ENCODE results near the gene SLC35E4. TPM values are rescaled to one million over a fixed set of nuclear protein-coding genes. Genes with fewer than 3 reads are reported as not detected.

The SLC35E4 gene
- total RNA-seq, 1 experiment from 2014 or later = 5.3 TPM

DNA sequence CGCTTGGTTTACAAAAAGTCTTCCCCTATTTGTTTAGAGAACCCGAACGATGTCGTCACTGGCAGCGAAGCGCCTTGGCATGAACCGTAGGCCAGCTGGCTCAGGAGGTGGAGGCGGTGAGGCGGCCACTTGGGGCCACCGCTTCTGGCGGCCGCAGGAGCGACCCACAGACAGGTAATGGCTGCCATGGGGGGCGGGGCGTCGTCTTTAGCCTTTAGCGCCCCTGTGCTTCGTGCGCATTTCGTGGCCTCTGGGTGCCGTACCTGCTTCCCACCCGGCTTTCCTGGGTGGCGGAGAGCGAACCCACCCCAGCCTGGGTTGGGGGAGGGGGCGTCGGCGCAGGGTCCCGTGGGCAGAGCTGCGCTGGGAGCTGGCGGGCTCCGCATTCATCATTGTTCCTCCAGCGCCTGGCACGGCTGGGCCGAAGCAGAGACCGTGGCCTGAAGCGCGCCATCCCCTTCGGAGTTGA lies 58.6 kb downstream of the SLC35E4 start:
- ChIA-PET CTCF (interaction anchor here (1.0 to 3.9 kb wide), 5 partner anchors 9 to 88 kb away, joined by 4 to 25 read pairs (median 5); partner anchors contain the start of gene SLC35E4), POLR2A (interaction anchor here (0.7 to 1.0 kb wide), 2 partner anchors 26 to 59 kb away, joined by 3 to 4 read pairs; partner anchors contain the start of genes DUSP18 and SLC35E4)
- H3K27me3 Mint-ChIP-seq (ENCODE audit: low read depth) = peaks cover 27% of the 10 kb centered on the region
- TF ChIP-seq, protein P1, sequence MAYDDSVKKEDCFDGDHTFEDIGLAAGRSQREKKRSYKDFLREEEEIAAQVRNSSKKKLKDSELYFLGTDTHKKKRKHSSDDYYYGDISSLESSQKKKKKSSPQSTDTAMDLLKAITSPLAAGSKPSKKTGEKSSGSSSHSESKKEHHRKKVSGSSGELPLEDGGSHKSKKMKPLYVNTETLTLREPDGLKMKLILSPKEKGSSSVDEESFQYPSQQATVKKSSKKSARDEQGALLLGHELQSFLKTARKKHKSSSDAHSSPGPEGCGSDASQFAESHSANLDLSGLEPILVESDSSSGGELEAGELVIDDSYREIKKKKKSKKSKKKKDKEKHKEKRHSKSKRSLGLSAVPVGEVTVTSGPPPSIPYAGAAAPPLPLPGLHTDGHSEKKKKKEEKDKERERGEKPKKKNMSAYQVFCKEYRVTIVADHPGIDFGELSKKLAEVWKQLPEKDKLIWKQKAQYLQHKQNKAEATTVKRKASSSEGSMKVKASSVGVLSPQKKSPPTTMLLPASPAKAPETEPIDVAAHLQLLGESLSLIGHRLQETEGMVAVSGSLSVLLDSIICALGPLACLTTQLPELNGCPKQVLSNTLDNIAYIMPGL (CRISPR knock-in tag; IDR thresholded peaks at IDR 0.05) = peak; percentile 26; the same call in 1 of the 2 replicates
- 0 out of 2 replicates have a peak, but pooled peaks have one; percentile 37 for TF ChIP-seq ETV6 (CRISPR knock-in tag; IDR thresholded peaks at IDR 0.05)
- TF ChIP-seq, protein P2, sequence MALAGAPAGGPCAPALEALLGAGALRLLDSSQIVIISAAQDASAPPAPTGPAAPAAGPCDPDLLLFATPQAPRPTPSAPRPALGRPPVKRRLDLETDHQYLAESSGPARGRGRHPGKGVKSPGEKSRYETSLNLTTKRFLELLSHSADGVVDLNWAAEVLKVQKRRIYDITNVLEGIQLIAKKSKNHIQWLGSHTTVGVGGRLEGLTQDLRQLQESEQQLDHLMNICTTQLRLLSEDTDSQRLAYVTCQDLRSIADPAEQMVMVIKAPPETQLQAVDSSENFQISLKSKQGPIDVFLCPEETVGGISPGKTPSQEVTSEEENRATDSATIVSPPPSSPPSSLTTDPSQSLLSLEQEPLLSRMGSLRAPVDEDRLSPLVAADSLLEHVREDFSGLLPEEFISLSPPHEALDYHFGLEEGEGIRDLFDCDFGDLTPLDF (CRISPR knock-in tag; IDR thresholded peaks at IDR 0.05) = no peak
- TF ChIP-seq, protein P3, sequence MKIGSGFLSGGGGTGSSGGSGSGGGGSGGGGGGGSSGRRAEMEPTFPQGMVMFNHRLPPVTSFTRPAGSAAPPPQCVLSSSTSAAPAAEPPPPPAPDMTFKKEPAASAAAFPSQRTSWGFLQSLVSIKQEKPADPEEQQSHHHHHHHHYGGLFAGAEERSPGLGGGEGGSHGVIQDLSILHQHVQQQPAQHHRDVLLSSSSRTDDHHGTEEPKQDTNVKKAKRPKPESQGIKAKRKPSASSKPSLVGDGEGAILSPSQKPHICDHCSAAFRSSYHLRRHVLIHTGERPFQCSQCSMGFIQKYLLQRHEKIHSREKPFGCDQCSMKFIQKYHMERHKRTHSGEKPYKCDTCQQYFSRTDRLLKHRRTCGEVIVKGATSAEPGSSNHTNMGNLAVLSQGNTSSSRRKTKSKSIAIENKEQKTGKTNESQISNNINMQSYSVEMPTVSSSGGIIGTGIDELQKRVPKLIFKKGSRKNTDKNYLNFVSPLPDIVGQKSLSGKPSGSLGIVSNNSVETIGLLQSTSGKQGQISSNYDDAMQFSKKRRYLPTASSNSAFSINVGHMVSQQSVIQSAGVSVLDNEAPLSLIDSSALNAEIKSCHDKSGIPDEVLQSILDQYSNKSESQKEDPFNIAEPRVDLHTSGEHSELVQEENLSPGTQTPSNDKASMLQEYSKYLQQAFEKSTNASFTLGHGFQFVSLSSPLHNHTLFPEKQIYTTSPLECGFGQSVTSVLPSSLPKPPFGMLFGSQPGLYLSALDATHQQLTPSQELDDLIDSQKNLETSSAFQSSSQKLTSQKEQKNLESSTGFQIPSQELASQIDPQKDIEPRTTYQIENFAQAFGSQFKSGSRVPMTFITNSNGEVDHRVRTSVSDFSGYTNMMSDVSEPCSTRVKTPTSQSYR (CRISPR knock-in tag; IDR thresholded peaks at IDR 0.05) = peak; percentile 53; the same call in 1 of the 2 replicates
- TF ChIP-seq, protein P4, sequence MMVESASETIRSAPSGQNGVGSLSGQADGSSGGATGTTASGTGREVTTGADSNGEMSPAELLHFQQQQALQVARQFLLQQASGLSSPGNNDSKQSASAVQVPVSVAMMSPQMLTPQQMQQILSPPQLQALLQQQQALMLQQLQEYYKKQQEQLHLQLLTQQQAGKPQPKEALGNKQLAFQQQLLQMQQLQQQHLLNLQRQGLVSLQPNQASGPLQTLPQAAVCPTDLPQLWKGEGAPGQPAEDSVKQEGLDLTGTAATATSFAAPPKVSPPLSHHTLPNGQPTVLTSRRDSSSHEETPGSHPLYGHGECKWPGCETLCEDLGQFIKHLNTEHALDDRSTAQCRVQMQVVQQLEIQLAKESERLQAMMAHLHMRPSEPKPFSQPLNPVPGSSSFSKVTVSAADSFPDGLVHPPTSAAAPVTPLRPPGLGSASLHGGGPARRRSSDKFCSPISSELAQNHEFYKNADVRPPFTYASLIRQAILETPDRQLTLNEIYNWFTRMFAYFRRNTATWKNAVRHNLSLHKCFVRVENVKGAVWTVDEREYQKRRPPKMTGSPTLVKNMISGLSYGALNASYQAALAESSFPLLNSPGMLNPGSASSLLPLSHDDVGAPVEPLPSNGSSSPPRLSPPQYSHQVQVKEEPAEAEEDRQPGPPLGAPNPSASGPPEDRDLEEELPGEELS (CRISPR knock-in tag; IDR thresholded peaks at IDR 0.05) = 0 out of 2 replicates have a peak, but pooled peaks have one; percentile 58
- DNase-seq (ENCODE audit: low spot score) = peak; percentile 66
- ATAC-seq = peak; percentile 70
- H3K27ac Mint-ChIP-seq = 0 out of 2 replicates have a peak overlapping the region, but pooled peaks have one; percentile 62
- no peaks in the 10 kb centered on the region for H3K36me3 Mint-ChIP-seq
- no peaks in the 10 kb centered on the region for H3K9me3 Mint-ChIP-seq
- peak overlapping the region; percentile 79 for H3K4me3 Mint-ChIP-seq
- peaks cover 16% of the 10 kb centered on the region for H3K4me1 Mint-ChIP-seq

DNA sequence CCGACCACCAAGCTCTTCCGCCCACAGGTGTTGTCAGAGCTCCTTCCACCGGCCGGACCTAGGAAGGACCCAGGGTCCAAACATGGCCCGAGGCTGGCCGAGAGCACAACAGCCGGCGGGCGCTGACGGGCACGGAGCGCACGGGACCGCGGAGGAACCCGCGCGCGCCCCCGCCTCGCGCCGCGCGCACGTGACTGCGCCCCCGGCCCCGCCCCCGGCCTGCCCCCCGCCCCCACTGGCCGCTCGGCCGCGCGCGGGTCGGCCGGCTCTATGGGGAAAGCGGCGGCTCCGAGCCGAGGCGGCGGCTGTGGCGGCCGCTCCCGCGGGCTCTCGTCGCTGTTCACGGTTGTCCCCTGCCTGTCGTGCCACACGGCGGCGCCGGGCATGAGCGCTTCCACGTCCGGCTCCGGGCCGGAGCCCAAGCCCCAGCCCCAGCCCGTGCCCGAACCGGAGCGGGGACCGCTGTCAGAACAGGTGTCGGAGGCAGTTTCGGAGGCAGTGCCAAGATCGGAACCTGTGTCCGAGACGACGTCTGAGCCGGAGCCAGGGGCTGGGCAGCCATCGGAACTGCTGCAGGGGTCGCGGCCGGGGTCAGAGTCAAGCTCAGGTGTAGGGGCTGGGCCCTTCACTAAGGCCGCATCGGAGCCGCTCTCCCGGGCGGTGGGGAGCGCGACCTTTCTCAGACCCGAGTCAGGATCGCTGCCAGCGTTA lies 59.2 kb downstream of the SLC35E4 start, which contains the start of gene OSBP2:
Gene OSBP2, plus strand, starts transcription at position 235 of the 711 bp plus-strand sequence. Its CDS starts 36 bp downstream, at position 271.
- Mint-ChIP-seq H3K27ac (0 out of 2 replicates have a peak within 1 kb of the TSS, but pooled peaks have one; percentile 62), H3K27me3 (ENCODE audit: low read depth) (peaks cover 27% of the 10 kb centered on the region), H3K36me3 (no peaks in the 10 kb centered on the region), H3K4me1 (peaks cover 12% of the 10 kb centered on the region), H3K4me3 (peak within 1 kb of the TSS; percentile 79), H3K9me3 (no peaks in the 10 kb centered on the region)
- ChIA-PET POLR2A (interaction anchor here (0.6 to 1.0 kb wide), 3 partner anchors 10 to 60 kb away, joined by 3 to 4 read pairs (median 3); partner anchors contain the start of genes DUSP18 and SLC35E4), CTCF (interaction anchor here (1.0 to 3.9 kb wide), 6 partner anchors 9 to 89 kb away, joined by 4 to 25 read pairs (median 5); partner anchors contain the start of gene SLC35E4)
- ATAC-seq = peak; percentile 63
- peak; percentile 56 for DNase-seq (ENCODE audit: low spot score)
- TF ChIP-seq CREM (CRISPR knock-in tag; IDR thresholded peaks at IDR 0.05) (no peak), FOXK1 (CRISPR knock-in tag; IDR thresholded peaks at IDR 0.05) (no peak)
- TF ChIP-seq, protein P5, sequence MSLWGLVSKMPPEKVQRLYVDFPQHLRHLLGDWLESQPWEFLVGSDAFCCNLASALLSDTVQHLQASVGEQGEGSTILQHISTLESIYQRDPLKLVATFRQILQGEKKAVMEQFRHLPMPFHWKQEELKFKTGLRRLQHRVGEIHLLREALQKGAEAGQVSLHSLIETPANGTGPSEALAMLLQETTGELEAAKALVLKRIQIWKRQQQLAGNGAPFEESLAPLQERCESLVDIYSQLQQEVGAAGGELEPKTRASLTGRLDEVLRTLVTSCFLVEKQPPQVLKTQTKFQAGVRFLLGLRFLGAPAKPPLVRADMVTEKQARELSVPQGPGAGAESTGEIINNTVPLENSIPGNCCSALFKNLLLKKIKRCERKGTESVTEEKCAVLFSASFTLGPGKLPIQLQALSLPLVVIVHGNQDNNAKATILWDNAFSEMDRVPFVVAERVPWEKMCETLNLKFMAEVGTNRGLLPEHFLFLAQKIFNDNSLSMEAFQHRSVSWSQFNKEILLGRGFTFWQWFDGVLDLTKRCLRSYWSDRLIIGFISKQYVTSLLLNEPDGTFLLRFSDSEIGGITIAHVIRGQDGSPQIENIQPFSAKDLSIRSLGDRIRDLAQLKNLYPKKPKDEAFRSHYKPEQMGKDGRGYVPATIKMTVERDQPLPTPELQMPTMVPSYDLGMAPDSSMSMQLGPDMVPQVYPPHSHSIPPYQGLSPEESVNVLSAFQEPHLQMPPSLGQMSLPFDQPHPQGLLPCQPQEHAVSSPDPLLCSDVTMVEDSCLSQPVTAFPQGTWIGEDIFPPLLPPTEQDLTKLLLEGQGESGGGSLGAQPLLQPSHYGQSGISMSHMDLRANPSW (CRISPR knock-in tag; conservative IDR thresholded peaks at IDR 0.05; ENCODE audit: low read depth) = peak; percentile 46; the same call in 1 of the 2 replicates
- TF ChIP-seq, protein P6, sequence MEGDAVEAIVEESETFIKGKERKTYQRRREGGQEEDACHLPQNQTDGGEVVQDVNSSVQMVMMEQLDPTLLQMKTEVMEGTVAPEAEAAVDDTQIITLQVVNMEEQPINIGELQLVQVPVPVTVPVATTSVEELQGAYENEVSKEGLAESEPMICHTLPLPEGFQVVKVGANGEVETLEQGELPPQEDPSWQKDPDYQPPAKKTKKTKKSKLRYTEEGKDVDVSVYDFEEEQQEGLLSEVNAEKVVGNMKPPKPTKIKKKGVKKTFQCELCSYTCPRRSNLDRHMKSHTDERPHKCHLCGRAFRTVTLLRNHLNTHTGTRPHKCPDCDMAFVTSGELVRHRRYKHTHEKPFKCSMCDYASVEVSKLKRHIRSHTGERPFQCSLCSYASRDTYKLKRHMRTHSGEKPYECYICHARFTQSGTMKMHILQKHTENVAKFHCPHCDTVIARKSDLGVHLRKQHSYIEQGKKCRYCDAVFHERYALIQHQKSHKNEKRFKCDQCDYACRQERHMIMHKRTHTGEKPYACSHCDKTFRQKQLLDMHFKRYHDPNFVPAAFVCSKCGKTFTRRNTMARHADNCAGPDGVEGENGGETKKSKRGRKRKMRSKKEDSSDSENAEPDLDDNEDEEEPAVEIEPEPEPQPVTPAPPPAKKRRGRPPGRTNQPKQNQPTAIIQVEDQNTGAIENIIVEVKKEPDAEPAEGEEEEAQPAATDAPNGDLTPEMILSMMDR (IDR thresholded peaks at IDR 0.05) = no peak
- TF ChIP-seq, protein P1 (CRISPR knock-in tag; IDR thresholded peaks at IDR 0.05) = peak; percentile 76; the same call in 1 of the 2 replicates
- TF ChIP-seq, protein P2 (CRISPR knock-in tag; IDR thresholded peaks at IDR 0.05) = no peak

All from WTC11 (cell line).